GM21381 (cell line): ENCODE results near the gene CDC14A.
"Not testable (repeated sequence)": the region's sequence is repeated elsewhere in the genome, so short reads cannot be mapped to it uniquely, and the experiment has no call there.

Experiments
- ATAC-seq: cut with Tn5 transposase; IDR thresholded peaks from one replicate; pipeline ENCODE4 v1.9.1; 2021; ENCODE audit warnings: mild to moderate bottlenecking, moderate library complexity; ENCODE audit not compliant: unreplicated experiment

Gene CDC14A

DNA sequence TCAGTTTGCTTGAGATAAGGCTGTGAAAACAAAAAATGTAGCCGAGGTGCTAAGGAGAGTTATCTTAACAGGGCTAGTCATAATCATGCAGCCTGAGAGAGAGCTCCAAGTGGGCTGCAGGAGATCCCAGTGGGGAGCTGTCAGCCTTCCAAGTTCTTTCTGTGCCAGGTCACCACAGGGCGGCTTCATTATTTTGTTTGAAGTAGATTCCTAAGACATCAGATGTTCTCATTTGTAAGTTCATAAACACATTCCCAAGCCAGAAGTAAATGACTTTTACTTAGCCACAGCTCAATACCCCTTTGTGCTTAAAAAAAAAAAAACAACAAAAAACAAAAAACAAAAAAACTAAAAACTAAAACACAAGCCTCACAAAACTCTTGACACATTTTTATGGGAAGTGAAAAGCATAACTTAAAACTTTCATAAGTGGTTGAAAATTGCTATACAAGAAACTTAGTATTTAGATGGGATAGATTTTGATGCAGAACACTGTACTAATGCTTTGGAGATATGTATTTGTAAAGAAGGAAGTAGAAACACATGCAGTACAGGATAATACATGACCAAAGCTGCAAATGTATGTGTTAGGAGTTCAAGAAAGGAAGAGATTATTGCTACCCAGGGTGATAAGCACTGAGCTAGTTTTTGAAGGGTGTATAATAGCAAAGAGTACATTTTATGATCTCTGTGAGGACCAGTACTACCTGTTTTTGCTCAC, 8.6 kb downstream of the CDC14A start:
- no peak for ATAC-seq

DNA sequence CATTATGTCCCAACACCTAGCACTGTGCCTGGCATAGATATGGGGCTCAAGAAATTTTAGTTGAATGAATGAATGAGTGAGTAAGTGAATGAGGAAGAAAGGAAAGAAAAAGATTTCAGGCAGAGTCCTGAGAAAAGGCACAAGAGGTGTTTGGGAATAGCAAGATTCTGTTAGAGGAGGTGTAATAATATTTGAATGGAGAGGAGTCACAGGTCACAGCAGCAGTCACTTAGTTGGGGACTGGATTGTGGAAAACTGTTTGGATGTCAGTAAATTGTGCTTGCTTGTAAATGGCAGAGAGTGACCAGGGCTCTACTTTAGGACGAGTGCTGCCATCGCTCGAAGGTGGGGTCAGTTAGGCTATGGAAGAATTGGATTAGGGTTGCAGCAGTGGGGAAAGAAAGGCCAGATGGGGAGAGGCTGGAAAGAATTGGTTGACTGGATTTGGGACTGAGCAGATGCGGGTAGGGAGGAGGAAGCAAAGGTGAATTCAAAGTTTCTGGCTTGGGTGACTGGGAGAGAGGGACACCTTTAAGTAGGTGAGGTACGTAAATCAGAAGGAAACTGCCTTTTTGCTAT, 9.3 kb downstream of the CDC14A start:
- ATAC-seq: no peak

DNA sequence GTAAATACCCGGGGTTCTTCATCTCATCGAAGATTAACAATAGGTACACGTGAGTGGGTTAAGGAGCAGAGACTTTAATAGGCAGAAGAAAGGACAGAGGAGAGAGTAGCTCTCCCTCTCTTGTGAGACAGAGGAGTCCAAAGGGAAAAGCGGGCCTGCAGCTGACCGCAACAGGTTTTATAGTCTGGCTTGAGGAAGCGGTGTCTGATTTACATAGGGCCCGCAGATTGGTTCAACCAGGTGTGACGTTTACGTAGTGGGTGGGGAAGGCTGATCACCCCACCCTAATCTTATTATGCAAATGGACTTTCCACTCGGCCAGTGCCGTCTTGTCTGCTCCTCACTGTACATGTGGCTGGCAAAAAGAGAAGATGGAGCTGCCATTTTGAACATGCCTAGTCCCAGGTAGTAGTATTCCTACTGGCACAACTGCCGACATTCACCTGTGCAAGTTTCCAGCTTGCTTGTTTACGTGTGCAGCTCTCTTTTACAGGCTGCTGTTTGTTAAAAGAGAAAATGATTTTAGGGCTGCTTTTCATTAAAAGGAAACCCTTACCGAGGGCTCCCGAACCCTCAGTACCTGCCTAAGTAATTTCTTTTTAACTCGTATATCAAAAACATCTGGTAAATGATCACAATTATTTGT, 10.6 kb downstream of the CDC14A start:
- ATAC-seq: no peak

DNA sequence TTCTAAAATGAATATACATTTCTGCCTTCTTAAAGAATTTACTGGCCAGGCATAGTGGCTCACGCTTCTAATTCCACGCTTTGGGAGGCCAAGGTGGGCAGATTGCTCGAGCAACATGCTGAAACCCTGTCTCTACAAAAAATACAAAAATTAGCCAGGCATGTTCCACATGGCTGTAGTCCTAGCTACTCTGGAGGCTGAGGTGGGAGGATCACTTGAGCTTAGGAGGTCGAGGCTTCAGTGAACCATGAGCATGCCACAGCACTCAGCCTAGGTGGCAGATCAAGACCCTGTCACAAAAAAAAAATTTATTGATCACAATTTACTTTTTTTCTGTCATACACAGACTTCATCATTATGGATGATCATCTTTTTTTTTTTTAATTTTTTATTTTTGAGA, 11.5 kb downstream of the CDC14A start:
- ATAC-seq: no peak

DNA sequence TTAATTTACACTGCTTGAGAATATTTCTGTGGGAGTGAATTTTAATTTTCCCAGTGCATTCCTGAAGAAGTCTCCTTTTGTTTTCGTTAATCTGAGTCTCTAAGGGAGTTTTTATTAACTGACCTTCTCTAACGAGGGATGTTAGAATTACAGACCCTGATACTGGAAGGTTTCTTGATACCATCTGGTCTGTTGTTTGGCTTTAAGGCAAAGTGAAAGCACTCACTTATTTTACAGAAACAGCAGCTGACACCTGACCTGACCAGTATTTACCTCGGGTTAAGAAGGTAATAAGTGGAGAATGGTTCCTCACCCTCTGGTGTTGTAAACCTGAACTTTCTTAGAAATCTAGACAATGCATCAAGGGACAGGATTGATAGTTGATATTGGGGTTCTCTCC, 12.4 kb downstream of the CDC14A start:
- ATAC-seq: no peak

DNA sequence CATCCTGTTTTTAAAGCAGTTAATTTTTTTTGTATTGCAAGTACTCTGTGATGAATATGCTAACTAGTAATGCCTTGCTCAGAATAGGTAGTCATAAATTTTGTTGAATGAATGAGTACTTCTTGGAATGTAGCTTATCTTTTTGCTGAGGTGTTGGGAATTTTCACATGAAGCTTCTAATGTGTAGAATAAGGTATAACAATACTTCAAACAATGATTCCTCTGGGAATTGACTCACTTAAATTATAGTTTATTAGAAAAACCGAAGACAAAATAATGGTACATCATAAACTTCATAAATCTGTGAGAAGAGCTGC, 13.9 kb downstream of the CDC14A start:
- ATAC-seq: no peak

DNA sequence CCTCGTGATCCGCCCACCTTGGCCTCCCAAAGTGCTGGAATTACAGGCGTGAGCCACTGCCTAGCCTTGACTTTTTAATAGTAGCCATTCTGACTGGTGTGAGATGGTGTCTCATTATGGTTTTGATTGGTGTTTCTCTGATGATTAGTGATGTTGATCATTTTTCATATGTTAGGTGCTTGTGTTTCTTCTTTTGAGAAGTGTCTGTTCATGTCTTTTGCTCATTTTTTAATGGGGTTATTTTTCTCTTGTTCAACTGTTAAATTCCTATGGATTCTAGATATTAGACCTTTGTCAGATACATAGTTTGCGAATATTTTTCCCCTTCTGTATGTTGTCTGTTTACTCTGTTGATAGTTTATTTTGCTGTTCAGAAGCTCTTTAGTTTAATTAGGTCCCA, 17.0 kb downstream of the CDC14A start:
- ATAC-seq: not testable (repeated sequence)

DNA sequence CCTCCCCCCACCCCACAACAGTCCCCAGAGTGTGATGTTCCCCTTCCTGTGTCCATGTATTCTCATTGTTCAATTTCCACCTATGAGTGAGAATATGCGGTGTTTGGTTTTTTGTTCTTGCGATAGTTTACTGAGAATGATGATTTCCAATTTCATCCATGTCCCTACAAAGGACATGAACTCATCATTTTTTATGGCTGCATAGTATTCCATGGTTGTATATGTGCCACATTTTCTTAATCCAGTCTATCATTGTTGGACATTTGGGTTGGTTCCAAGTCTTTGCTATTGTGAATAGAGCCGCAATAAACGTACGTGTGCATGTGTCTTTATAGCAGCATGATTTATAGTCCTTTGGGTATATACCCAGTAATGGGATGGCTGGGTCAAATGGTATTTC, 21.6 kb downstream of the CDC14A start:
- ATAC-seq: not testable (repeated sequence)

DNA sequence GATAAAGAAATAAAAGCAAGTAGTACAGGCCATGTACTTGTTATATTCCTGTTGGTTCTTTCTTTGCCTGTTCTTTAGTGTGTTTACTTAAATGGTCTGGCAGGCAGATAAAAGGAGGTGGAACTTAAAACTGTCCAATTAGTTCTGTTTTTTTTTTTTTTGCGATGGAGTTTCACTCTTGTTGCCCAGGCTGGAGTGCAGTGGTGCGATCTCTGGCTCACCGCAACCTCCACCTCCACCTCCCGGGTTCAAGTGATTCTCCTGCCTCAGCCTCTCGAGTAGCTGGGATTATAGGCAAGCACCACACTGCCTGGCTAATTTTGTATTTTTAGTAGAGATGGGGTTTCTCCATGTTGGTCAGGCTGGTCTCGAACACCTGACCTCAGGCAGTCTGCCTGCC, 24.6 kb downstream of the CDC14A start:
- ATAC-seq: not testable (repeated sequence)

DNA sequence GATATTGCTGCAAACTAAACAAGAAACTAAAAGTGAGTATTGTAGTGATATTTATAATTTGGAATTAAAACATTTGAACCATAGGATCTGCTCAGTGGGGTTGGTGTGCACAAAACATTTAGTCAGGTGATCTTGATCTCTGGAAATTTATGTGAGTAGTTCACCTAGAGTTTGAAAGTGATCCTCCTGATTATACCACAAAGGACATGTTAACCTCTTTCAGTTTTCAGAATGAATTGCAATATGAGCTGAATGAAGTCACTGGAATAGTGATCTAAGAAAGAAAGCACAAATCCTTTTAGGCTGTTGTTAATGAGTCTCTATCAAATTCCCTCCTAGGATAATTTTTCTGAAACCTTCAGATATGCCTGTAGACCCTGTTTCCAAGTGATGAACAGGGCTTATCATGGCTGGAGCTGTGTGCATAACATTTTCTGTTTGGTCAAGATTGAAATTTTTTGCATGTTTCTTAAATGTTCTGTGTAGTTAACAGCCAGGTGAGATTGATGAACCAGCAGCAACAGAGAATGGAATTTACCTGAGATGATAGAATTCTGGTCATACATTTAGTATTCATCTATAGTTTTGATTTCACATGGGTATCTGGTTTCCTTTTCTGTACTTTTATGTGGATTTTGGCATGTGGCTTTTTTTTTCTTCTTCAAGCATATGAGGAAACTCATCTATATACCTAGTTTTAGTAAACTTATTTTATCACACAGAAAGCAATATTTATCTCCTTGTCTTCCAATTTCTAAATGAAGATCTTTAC, 25.5 kb downstream of the CDC14A start:
- ATAC-seq: peak; percentile 96

DNA sequence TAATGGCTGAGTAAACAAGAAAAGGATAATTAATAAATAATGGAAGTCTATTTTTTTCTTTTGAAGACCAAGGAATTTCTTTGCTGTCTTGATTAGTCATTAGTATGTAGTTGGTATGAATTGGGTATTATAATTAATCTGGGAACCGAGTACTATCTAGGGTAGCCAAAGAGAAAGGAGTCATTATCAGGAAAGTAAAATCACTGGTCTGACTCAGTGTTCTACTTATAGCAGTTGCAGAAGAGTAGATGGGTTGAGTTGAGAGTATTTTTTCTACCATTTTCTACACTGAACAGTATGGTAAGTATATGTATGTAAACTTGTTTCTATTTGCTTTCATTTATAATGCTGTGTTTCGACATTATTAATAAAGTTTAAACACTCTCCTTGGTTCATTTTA, 26.6 kb downstream of the CDC14A start:
- no peak for ATAC-seq

DNA sequence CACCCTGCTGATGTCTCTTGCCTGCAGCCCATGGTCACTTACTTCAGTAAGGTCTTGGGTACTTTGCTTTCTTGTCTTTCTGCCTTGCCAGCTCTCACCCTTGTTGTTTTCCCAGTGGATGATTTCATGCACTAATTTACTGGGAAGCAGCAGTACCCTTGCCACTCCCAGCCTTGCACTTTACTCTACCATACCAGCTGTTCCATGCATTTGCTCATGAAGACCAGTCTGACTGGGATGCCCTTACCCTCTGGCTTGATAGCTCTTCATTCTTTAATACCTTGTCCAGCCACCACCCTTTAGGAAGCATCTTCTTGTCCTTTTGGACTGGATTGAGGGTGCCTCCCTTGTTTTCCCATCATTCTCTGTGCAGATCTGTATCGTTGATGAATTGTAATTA, 28.3 kb downstream of the CDC14A start:
- ATAC-seq: no peak

DNA sequence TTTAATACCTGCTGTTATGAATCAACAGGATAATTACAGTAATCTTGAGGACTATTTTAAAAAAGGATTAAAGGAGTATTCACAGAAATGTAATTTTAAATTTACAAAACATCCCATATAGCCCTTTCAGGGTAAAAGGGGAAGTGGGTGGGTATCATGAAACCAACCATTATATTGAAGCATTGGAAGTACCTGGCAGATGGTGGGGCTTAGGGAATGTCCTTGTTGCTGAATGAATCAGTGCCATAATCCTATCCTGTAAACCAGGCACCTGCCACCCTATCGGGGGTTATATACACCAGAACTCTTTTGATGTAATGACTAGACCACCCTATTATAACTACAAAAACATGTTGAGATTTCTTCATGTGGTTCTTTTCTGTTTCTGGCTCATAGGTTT, 30.4 kb downstream of the CDC14A start:
- no peak for ATAC-seq

DNA sequence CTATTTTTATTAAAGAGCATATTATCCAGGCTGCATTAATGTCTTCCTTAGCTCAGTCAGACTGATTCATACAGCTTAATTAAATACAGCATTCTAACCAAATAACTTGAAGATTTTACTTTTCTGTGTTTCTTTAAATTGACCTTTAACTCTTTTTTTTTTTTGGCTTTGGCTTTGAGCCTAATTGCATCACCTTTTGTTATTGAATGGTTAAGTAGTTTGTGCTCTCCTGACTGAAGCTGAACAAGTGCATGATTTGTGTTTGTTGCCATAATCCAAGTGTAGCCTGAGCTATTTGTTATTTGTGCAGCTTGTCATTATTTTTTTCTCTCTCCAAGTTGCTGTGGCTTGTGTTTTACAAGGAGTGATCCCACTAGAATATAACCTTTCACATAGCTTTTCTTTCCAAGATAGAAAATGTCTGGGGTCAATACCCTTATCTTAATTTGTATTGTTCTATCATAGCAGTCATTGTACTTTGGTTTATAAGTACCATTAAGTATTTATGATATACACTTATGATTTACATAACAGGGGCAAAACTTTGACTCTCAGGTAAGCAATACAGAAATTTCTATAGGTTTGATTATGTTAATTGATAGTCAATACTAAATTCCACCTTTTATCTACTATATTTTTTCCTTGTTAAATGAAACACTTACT, 31.6 kb downstream of the CDC14A start:
- no peak for ATAC-seq

DNA sequence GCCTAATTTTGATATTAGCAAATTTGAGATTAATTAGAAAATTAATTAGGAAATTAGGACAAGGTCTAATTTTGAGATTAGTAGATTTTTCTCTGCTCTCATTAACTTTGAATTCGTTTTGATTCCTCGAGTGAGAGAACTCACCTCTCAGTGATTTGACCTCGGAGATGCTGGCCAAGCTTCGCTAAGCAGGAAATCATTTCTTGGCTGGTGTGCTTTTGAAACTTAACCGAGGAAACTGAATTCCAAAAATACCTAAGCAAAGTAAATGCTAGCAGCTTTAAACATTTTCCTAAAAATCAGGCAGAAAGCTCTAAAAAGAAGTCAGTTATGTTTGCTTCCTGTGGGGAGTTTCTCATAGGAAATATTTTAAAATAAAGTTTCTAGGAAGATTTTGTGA, 34.9 kb downstream of the CDC14A start:
- ATAC-seq: no peak

DNA sequence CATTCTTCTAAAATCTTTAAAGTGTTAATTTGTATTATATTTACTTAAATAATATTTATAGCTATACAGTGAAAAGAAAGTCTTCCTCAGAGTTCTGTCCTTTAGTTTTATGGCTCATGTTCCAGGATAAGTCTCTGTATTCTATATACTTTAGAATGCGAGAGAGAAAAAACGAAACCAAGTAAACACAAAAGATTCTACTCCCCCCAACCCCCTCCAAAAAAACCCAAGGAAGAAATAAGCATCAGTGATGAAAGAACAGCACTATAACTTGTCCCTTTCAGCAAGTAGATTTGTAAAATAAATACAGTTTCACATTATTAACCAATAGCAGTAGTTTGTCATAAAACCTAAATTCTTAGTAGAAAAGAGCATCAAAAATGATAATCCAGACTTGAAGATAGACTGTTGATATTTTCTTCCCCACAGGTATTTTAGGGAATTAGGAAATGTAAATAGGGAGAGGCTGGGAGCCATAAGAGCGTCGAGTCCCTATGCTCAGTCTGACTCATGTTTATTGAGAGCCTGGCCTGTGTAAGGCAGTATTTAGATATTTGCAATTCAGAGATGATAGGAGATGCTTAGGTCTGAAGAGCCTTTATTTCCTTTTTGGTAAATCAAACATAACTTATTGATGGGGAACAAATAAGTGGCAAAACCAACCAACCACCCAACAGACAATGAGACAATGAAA, 35.5 kb downstream of the CDC14A start:
- no peak for ATAC-seq

DNA sequence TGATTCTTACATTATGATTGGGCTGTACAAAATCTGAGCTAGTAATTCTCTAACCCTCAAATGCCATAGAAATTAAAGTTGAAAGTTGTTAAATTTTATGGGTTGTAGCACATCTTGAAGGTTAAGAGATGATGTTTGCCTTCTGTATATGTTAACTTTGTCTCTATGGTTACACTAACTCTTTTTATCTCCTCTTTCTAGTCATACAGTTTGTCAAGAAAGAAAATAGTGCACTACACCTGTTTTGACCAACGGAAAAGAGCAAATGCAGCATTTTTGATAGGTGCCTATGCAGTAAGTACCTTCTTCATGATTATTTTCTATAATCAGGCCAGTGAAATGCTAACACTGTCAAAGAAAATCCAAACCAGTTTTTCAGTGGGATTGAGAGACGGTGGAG, 38.2 kb downstream of the CDC14A start:
- no peak for ATAC-seq

DNA sequence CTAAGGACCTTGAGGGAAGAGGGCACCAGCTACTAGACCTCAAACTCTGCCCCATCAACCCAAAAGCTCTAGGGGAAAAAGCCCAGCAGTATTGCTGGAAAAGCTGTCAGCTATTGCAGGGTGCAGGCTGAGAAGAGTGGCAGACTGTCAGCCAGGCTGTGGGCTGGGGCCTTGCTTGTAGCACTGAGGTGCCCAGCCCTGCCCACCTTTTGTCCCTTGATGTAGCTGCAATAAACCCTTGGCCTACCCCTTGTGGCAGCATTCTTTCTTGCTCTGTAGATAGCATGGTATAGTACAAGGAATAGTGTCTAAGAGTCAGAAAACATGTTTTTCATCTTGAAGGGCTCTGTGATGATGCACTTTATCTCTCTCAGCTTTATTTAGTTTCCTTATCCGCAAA, 39.4 kb downstream of the CDC14A start:
- no peak for ATAC-seq

DNA sequence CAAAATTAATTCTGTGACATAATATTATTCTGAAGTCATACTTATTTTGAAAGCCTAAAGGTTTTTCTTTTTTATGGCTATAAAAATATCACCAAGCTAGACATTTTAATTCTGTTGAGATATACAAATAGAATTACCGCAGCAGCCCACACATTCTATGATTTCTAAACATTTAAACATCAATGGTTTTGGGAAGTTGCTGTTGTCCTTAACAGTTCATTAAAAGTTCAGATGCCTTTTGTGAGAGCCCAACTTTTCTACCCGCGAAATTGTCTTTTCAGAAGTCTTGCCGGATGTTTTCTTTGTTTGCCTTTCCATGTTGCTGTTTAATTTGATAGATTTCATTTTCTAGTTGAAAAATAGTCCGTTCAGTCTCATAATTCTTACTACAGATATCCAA, 40.5 kb downstream of the CDC14A start:
- ATAC-seq: no peak

DNA sequence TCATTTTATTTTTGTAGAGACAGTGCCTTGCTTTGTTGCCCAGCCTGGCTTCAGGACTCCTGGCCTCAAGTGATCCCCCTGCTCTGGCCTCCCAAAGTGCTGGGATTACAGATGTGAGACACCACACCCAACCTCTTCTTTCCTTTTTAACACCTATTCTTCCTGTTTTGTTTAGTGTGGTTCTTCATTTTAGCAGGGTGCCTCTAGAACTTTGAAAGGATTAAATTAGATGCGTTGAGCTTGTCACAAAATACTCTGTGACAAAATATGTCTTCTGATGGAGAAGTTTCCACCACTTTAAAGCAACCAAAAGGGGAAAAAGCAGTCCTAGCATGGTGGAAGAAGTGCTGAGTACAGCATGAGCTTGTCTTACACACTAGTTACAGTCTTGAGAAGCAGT, 42.0 kb downstream of the CDC14A start:
- ATAC-seq: no peak

DNA sequence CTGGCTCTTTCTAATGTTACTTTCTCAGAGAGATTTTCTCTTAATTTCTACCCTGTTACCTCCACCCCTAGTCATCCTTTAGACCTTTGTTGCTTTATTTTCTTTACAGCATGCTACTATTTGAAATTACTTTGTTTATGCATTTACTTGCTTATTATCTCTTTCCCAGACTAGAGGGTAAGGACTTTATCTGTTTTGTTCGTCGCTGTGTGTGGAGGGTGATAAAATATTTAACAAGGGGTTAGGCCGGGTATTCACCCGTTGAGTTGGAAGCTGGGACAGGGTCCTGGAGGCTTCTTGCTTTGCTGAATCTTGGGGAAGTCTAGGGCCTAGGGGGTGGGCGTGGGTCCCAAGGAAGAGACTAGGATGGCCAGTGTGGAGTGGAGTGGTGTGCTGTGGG, 43.6 kb downstream of the CDC14A start:
- no peak for ATAC-seq
